Calu3 (cell line): ENCODE results near the gene CD47. TPM values are rescaled to one million over a fixed set of nuclear protein-coding genes. Genes with fewer than 3 reads are reported as not detected.

ENCODE experiments used
- BruUV-seq: library from RNA; stranded (reverse); fragments of 400-500 nt; replicated peaks from 2 replicates; lab custom pipeline; 2021; lab: Mats Ljungman, UMichigan
- CTCF ChIA-PET: fragments of 300-600 bp; sonication (Branson Sonifier 250); formaldehyde crosslinking; loops from one replicate; lab custom pipeline; 2022; ENCODE audit warnings: antibody characterized with exemption; lab: Charles Lee
- DNase-seq: peaks from one replicate; pipeline ENCODE4 v3.0.0; 2022
- H3K27ac Mint-ChIP-seq: one replicate; pipeline ENCODE4 v1.8.0; 2022; ENCODE audit warnings: mixed read lengths; ENCODE audit not compliant: unreplicated experiment
- H3K27me3 Mint-ChIP-seq: one replicate; pipeline ENCODE4 v1.8.0; 2022; ENCODE audit warnings: mixed read lengths; ENCODE audit not compliant: unreplicated experiment
- H3K36me3 Mint-ChIP-seq: one replicate; pipeline ENCODE4 v1.8.0; 2022; ENCODE audit warnings: mild to moderate bottlenecking, moderate library complexity, mixed read lengths; ENCODE audit not compliant: insufficient read depth, unreplicated experiment
- H3K4me1 Mint-ChIP-seq: one replicate; pipeline ENCODE4 v1.8.0; 2022; ENCODE audit warnings: mild to moderate bottlenecking, low read depth, mixed read lengths; ENCODE audit not compliant: unreplicated experiment
- H3K4me3 Mint-ChIP-seq: one replicate; pipeline ENCODE4 v1.8.0; 2022; ENCODE audit warnings: mild to moderate bottlenecking, low read depth, moderate library complexity, mixed read lengths; ENCODE audit not compliant: unreplicated experiment
- H3K9me3 Mint-ChIP-seq: one replicate; pipeline ENCODE4 v1.8.0; 2022; ENCODE audit warnings: low read depth, mixed read lengths; ENCODE audit not compliant: unreplicated experiment
- CTCF ChIP-seq: fragments of 200-600 bp; IDR thresholded peaks from one replicate; pipeline ENCODE4 v1.8.0; 2022; ENCODE audit warnings: antibody characterized with exemption; ENCODE audit not compliant: unreplicated experiment
- intact Hi-C: fragments of 100-400 bp; cut with micrococcal nuclease; formaldehyde crosslinking; loops from one replicate; pipeline ENCODE4 v1.10.0; 2022; ENCODE audit not compliant: unreplicated experiment
- total RNA-seq: library from RNA; stranded (reverse); gene quantifications from 2 replicates; pipeline ENCODE4 v1.2.3, GENCODE V29; 2022

CD47 gene
- total RNA-seq, 1 experiment from 2014 or later, result 174 TPM

- H3K9me3 Mint-ChIP-seq, result no peaks in the 10 kb centered on the region
- CTCF ChIA-PET, result no interaction called here
- no peaks in the 10 kb centered on the region for H3K4me1 Mint-ChIP-seq
- intact Hi-C loops, result no loop called here
- H3K4me3 Mint-ChIP-seq, result no peak overlapping the region
- H3K27me3 Mint-ChIP-seq, result no peaks in the 10 kb centered on the region
- TF ChIP-seq CTCF, result no peak
- H3K27ac Mint-ChIP-seq, result no peak overlapping the region
- no peak for DNase-seq
- no peaks in the 10 kb centered on the region for H3K36me3 Mint-ChIP-seq
- BruUV-seq, result no TSS peak
Measured at GRCh38 chr3:108036984-108037741, 53.7 kb downstream of the CD47 start.

GRCh38 chr3:108036401-108036800, 54.4 kb downstream of the CD47 start:
- no TSS peak for BruUV-seq
- Mint-ChIP-seq H3K27ac (no peak overlapping the region), H3K36me3 (no peaks in the 10 kb centered on the region), H3K9me3 (no peaks in the 10 kb centered on the region), H3K4me3 (no peak overlapping the region), H3K27me3 (no peaks in the 10 kb centered on the region), H3K4me1 (no peaks in the 10 kb centered on the region)
- TF ChIP-seq CTCF, result no peak
- CTCF ChIA-PET, result no interaction called here
- no peak for DNase-seq
- intact Hi-C loops, result no loop called here

GRCh38 chr3:108035751-108036150, 55.1 kb downstream of the CD47 start:
- intact Hi-C loops, result no loop called here
- no peak overlapping the region for H3K4me3 Mint-ChIP-seq
- no peak for TF ChIP-seq CTCF
- no peaks in the 10 kb centered on the region for H3K4me1 Mint-ChIP-seq
- no TSS peak for BruUV-seq
- H3K27me3 Mint-ChIP-seq, result no peaks in the 10 kb centered on the region
- no peaks in the 10 kb centered on the region for H3K36me3 Mint-ChIP-seq
- no peak overlapping the region for H3K27ac Mint-ChIP-seq
- no peaks in the 10 kb centered on the region for H3K9me3 Mint-ChIP-seq
- CTCF ChIA-PET, result no interaction called here
- DNase-seq, result no peak

GRCh38 chr3:108031895-108032294, 58.9 kb downstream of the CD47 start:
- Mint-ChIP-seq H3K4me1 (no peaks in the 10 kb centered on the region), H3K27me3 (no peaks in the 10 kb centered on the region), H3K27ac (no peak overlapping the region), H3K36me3 (no peaks in the 10 kb centered on the region), H3K9me3 (no peaks in the 10 kb centered on the region), H3K4me3 (no peak overlapping the region)
- TF ChIP-seq CTCF, result no peak
- DNase-seq, result peak; percentile 20
- intact Hi-C loops, result no loop called here
- BruUV-seq, result no TSS peak
- CTCF ChIA-PET, result interaction anchor here (0.6 kb wide), 1 partner anchor 283 kb away, joined by 3 read pairs; no protein-coding TSS in a partner anchor
